ENCODE results near the gene MDK.

- TF ChIP-seq EZH2 (IDR thresholded peaks at IDR 0.05) (no peak), POLR2AphosphoS5 (IDR thresholded peaks at IDR 0.05; ENCODE audit: borderline replicate concordance, low read depth, low read length) (0 out of 2 replicates have a peak, but pooled peaks have one; percentile 12), FOXP2 (optimal IDR thresholded peaks at IDR 0.05; ENCODE audit: control extremely low read depth, extremely low read length, insufficient read depth) (no peak)
These were observed 11.2 kb downstream of the MDK start for GRCh38 chr11:46392421-46393230.
